ENCODE results near the gene TUBA3D. TPM values are rescaled to one million over a fixed set of nuclear protein-coding genes. Genes with fewer than 3 reads are reported as not detected.
"Not testable (repeated sequence)": the region's sequence is repeated elsewhere in the genome, so short reads cannot be mapped to it uniquely, and the experiment has no call there.

Gene TUBA3D
- polyA plus RNA-seq (2011; rRNA removed) (not detected in 2 replicates), polyA plus RNA-seq (2017; fragmentation: RNase III; extraction: RNeasy Plus Mini Kit Qiagen cat#74134 plus additional on column Dnase treatment) (not detected in 3 replicates), polyA minus RNA-seq (2011; rRNA and poly(A)+ RNA removed) (not detected in 2 replicates)
- polyA plus RNA-seq (2012; cell fraction: cytosol; rRNA removed) = not detected in 2 replicates
- not detected in 2 replicates for polyA plus RNA-seq (2012; cell fraction: nucleus; rRNA removed)

DNA sequence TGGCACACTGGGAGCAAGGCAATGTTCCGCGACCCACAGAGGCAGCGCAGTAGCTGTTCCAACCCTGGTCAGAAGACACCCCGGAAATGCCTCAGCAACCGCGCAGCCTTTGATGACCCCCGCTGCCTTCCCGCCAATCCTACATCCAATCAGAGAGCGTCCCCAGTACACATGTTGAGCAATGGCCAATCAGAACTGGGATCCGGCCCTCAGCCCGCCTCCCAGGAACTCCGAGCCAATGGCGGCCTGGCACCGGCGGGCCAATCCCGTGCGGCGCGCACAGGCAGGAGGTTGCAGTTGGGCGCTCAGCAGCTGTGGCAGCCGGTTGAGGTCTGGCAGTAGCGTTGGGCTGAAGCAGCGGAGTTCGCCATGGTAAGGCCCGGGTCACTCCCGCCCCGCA lies at the start of gene TUBA3D:
TSS of gene TUBA3D (plus strand) at position 289 of the 400 bp plus-strand sequence. CDS start at position 370, 81 bp downstream.
- ChIA-PET CTCF (interaction anchor here (0.6 kb wide), 1 partner anchor 1209 kb away, joined by 3 read pairs; no protein-coding TSS in a partner anchor), POLR2A (no interaction called here)
- no peak for TF ChIP-seq RCOR1 (IDR thresholded peaks at IDR 0.05; ENCODE audit: low read depth, low read length)
- no peak for TF ChIP-seq CBX2 (IDR thresholded peaks at IDR 0.05; ENCODE audit: borderline replicate concordance, low read depth)
- no peak for TF ChIP-seq CHD2 (IDR thresholded peaks at IDR 0.05; ENCODE audit: low read length, partially characterized antibody)
- TF ChIP-seq FOSL2 (IDR thresholded peaks at IDR 0.05) = no peak
- TF ChIP-seq FOSL2 (CRISPR knock-in tag; IDR thresholded peaks at IDR 0.05) = no peak
- TF ChIP-seq ZFP36 (IDR thresholded peaks at IDR 0.05; ENCODE audit: borderline replicate concordance, partially characterized antibody) = no peak
- TF ChIP-seq TFCP2L1 (CRISPR knock-in tag; IDR thresholded peaks at IDR 0.05) = no peak
- TF ChIP-seq ZNF302 (CRISPR knock-in tag; IDR thresholded peaks at IDR 0.05) = no peak
- TF ChIP-seq HOXA7 (CRISPR knock-in tag; IDR thresholded peaks at IDR 0.05) = no peak
- TF ChIP-seq ZC3H11A (IDR thresholded peaks at IDR 0.05) = no peak
- TF ChIP-seq GATA3 (IDR thresholded peaks at IDR 0.05; ENCODE audit: borderline replicate concordance) = no peak
- TF ChIP-seq HOXB13 (CRISPR knock-in tag; IDR thresholded peaks at IDR 0.05; ENCODE audit: low read depth) = no peak
- TF ChIP-seq, protein P1, sequence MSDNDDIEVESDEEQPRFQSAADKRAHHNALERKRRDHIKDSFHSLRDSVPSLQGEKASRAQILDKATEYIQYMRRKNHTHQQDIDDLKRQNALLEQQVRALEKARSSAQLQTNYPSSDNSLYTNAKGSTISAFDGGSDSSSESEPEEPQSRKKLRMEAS (IDR thresholded peaks at IDR 0.05) = no peak
- TF ChIP-seq, protein P2, sequence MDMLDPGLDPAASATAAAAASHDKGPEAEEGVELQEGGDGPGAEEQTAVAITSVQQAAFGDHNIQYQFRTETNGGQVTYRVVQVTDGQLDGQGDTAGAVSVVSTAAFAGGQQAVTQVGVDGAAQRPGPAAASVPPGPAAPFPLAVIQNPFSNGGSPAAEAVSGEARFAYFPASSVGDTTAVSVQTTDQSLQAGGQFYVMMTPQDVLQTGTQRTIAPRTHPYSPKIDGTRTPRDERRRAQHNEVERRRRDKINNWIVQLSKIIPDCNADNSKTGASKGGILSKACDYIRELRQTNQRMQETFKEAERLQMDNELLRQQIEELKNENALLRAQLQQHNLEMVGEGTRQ (IDR thresholded peaks at IDR 0.05) = no peak
- no peak for TF ChIP-seq CBX8 (IDR thresholded peaks at IDR 0.05)
- FAIRE-seq (no peak), DNase-seq (ENCODE audit: low read depth in 1 of 2, low spot score in 1 of 2) (no peak), ATAC-seq (no peak)
- Histone ChIP-seq H3K9me3 (no peaks in the 10 kb centered on the region), H3K4me2 (no peak within 1 kb of the TSS), H3K27ac (no peak within 1 kb of the TSS), H3K4me3 (no peak within 1 kb of the TSS), H3K4me1 (no peaks in the 10 kb centered on the region)
- WGBS (ENCODE audit: missing lambda C conversion rate) = 98% methylated on average over 16 of the region's 27 CpGs

DNA sequence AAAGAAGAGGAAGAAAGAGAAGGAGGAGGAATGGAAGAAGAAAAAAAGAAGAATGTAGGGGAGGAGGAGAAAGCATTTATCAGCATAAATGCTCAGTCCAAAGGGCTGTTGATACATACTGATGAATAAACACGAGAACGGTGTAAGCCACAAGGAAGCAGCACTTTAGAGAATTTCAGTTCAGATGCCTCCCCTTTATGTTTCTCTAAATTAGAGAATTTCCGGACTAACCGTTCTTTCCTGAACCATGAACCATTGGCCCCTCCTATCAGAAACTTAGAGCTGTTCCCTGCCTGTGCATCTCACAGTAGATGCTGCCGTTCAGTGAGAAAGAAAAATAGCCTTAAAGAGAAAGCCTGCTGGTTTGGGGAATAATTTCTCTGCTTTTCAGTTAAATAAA lies 49.2 kb upstream of the TUBA3D start:
- ChIA-PET CTCF (interaction anchor here (0.7 to 1.1 kb wide), 2 partner anchors 13 to 174 kb away, joined by 3 to 5 read pairs; no protein-coding TSS in a partner anchor), POLR2A (no interaction called here)
- no peak overlapping the region for H3K27ac ChIP-seq
- H3K4me1 ChIP-seq = no peaks in the 10 kb centered on the region
- H3K9me3 ChIP-seq = no peaks in the 10 kb centered on the region
- 19% methylated on average over 5 of the region's 5 CpGs for WGBS (ENCODE audit: missing lambda C conversion rate)
- H3K4me3 ChIP-seq = no peak overlapping the region
- H3K4me2 ChIP-seq = no peak overlapping the region
- no peak for ATAC-seq
- FAIRE-seq = no peak
- no peak for DNase-seq (ENCODE audit: low read depth in 1 of 2, low spot score in 1 of 2)
- TF ChIP-seq EHF (CRISPR knock-in tag; IDR thresholded peaks at IDR 0.05) (no peak), SREBF2 (IDR thresholded peaks at IDR 0.05) (no peak)

DNA sequence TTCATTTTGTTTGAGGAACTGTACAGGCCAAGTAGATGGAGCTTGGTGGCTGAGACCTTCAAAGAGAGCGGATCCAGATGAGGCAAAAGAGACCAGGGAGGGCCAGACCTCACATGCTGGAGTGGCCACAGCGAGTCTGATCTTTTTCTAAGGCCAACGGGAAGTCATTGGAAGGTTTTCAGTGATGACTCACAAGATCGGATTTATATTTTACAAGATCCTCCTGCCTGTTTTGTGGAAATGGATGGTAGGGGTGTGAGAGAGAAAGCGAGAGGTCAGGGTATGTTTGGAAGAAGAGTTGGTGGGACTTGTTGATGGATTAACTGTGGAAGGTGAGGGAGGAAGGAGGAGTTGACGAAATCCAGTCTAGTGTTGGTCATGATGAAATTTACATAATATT lies 44.6 kb upstream of the TUBA3D start:
- CTCF ChIA-PET = interaction anchor here (1.1 kb wide), 1 partner anchor 62 kb away, joined by 4 read pairs; no protein-coding TSS in a partner anchor
- Histone ChIP-seq H3K27ac (no peak overlapping the region), H3K4me1 (no peaks in the 10 kb centered on the region), H3K4me2 (no peak overlapping the region), H3K4me3 (no peak overlapping the region), H3K9me3 (no peaks in the 10 kb centered on the region)
- WGBS (ENCODE audit: missing lambda C conversion rate) = 8% methylated on average over 6 of the region's 6 CpGs
- ATAC-seq (no peak), FAIRE-seq (no peak), DNase-seq (ENCODE audit: low read depth in 1 of 2, low spot score in 1 of 2) (no peak)
- POLR2A ChIA-PET = no interaction called here
- TF ChIP-seq HOXB5 (CRISPR knock-in tag; IDR thresholded peaks at IDR 0.05) (no peak), HDAC2 (IDR thresholded peaks at IDR 0.05) (no peak), TP53 (CRISPR knock-in tag; IDR thresholded peaks at IDR 0.05) (no peak), MAFK (IDR thresholded peaks at IDR 0.05; ENCODE audit: partially characterized antibody) (no peak), MAZ (IDR thresholded peaks at IDR 0.05; ENCODE audit: borderline replicate concordance, low read depth, low read length) (no peak)
- TF ChIP-seq, protein P3, sequence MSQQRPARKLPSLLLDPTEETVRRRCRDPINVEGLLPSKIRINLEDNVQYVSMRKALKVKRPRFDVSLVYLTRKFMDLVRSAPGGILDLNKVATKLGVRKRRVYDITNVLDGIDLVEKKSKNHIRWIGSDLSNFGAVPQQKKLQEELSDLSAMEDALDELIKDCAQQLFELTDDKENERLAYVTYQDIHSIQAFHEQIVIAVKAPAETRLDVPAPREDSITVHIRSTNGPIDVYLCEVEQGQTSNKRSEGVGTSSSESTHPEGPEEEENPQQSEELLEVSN (IDR thresholded peaks at IDR 0.05; ENCODE audit: borderline replicate concordance, low read depth) = no peak
- TF ChIP-seq, protein P2 (IDR thresholded peaks at IDR 0.05) = no peak

DNA sequence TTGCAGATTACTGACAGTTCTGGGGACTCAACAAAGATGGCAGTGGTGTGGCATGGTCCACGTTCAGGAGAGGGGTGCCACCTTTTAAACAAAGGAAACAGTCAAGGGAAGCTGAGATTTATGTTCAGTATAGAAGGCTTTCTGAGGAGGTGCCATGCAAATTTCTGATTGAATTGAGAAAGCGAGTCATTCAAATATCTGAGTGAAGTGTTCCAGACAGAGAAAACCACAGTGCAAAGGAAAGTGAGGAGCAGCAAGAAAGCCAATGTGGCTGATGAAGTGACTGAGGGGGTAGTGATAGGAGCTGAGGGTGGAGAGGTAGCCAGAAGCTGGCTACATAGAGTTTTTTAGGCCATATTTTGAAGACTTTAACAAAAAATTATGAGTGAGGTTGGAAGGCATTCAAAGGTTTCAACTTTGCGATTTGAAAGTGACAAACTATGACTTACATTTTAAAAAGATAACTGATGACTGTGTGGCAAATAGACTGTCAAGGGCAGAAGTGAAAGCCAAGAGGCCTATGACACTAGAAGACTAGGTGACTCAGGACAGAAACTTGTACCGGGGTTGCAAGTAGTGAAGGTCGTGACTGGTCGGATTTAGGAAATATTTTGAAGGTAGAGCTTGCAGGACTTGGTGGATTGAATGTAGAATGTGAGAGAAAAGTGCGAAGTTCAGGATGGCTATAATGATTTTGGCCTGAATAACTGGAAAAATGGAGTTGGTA lies 35.0 kb upstream of the TUBA3D start:
- ATAC-seq; CTCF ChIA-PET; H3K27ac ChIP-seq; H3K9me3 ChIP-seq; H3K4me1 ChIP-seq; DNase-seq (ENCODE audit: low read depth in 1 of 2, low spot score in 1 of 2); FAIRE-seq; H3K4me2 ChIP-seq; H3K4me3 ChIP-seq; POLR2A ChIA-PET: not testable (repeated sequence)
- WGBS (ENCODE audit: missing lambda C conversion rate) = 9% methylated on average over 7 of the region's 7 CpGs

DNA sequence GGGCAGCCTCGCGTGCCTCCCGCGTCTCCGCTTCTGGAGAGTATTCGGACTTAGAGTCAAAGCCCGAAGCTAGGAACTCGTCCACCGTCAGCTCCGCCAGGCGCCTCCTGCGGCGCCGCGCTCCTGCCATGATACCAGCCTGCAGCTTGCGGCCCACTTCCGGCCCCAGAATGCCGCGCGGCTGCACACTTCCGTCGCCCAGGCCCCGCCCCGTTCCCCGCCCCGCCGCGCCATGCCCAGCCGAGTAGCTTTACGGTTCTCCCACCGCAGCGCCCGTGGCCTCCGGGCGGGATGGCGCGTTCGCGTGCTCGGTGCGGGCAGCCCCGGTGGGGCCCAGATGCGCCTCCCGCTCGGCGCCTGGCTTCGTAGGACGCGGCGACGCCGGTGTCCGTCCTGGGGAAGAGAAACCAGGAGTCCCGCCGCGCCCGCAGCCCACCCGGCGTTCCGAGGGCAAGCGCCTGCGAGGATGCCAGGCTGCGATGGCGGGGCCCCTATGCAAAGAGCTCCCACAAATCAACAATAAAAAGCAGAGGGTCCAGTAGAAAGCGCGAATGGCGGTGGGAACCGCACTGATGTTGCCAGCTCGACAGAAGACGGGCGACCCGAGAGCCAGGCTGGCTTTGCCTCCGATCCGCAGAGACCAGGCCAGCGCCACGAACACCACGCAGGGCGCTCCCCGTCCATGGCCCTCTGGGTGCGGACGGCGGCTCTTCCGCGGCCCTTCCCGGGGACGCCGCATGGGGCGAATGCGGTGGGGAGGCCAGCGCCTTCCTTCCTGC lies 31.0 kb upstream of the TUBA3D start:
- H3K27ac ChIP-seq; H3K4me3 ChIP-seq; POLR2A ChIA-PET; H3K9me3 ChIP-seq; CTCF ChIA-PET; H3K4me2 ChIP-seq; DNase-seq (ENCODE audit: low read depth in 1 of 2, low spot score in 1 of 2); H3K4me1 ChIP-seq; FAIRE-seq; ATAC-seq: not testable (repeated sequence)
- WGBS (ENCODE audit: missing lambda C conversion rate) = 87% methylated on average over 67 of the region's 90 CpGs

Data from A549 (cell line).